HG02571 (cell line): Measurements from ENCODE around the gene SCGB1D2.

Experiments
- ATAC-seq: cut with Tn5 transposase; IDR thresholded peaks from one replicate; pipeline ENCODE4 v1.9.1; 2021; ENCODE audit warnings: mild to moderate bottlenecking, moderate library complexity; ENCODE audit not compliant: unreplicated experiment

The SCGB1D2 gene

GRCh38 chr11:62256281-62256680, 14.2 kb downstream of the SCGB1D2 start:
- no peak for ATAC-seq

DNA sequence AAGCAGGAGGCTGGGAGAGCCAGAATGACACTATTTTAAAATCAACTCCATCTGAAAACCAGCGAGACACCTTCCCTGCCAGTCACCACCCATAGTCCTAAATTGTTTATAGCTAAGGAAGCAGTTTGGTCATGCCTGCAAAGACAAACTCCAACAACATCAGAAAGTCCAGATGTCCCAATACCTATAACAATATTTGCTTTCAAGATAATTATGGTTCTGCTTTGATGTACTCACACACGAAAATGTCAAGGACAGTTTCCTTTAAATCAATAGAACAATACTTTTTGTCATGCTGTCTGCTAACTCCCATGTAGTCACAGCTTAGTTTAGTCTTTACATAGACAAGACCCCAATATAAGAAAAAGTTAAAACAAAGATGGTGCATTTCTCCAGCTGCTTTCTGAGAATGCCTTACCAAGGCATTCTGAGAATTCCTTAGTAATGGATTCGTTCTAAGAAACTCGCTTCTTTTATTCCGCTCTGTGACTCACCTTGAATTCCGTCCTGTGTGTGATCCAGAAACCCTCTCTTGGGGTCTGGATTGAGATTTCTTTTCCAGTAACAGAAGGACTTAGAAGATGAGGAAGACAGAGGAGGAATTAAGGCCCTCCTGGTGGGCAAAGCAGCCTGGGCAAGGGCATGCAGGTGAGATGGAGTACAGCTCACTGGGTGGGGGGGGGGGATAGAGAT, 18.4 kb downstream of the SCGB1D2 start:
- ATAC-seq, result no peak

- ATAC-seq, result no peak
Measured at GRCh38 chr11:62264004-62264403, 22.0 kb downstream of the SCGB1D2 start.

- ATAC-seq, result no peak
Measured at GRCh38 chr11:62266558-62266957, 24.5 kb downstream of the SCGB1D2 start.

GRCh38 chr11:62267050-62267449, 25.0 kb downstream of the SCGB1D2 start:
- no peak for ATAC-seq

GRCh38 chr11:62267576-62267975, 25.5 kb downstream of the SCGB1D2 start:
- no peak for ATAC-seq

DNA sequence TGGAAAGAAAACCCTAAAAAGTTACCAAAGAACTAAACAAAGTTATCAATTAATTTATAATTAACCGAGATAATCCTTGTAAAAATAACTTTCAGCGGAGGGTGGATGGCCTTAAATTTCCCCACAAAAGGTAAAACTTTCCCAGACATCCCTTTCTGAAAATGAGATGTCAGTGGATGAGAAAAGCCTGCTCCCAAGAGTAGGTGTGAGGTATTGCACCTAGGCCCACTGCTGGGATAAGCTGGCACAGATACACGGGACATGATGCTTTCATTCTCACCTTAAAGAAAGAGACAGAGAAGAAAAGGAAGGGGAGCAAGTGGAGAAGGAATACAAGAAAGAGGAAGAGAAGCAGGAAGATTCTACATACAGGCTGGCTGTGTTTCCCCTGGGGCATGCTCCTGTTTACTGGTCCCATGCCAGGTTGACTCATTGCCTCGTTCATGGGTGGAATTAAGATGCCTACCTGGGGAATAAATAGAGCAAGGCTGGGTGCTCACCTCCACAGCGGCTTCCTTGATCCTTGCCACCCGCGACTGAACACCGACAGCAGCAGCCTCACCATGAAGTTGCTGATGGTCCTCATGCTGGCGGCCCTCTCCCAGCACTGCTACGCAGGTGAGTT, 27.7 kb downstream of the SCGB1D2 start, which contains the start of gene SCGB2A2:
Gene SCGB2A2, plus strand, starts transcription at position 505 of the 625 bp plus-strand sequence. Its CDS starts 59 bp downstream, at position 564.
- no peak for ATAC-seq

DNA sequence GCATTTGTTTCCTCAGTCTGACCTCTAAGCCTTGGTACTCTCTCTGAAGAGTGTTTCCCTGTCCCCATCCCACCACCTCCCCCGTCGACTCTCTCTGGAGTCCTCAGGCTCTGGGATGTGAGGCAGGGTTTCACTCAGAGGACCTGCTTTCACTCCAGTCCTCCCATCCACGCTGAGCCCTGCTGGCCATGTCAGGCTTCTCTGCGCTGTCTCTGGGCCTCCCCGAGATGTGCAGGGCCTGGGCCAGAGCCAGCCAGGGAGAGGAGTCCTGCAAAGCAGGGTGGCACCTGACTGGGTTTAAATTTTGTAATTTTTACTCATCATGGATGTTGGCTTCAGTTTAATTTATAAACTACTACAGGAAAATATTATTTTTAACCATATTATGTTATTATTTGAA, 31.2 kb downstream of the SCGB1D2 start:
- ATAC-seq, result no peak

DNA sequence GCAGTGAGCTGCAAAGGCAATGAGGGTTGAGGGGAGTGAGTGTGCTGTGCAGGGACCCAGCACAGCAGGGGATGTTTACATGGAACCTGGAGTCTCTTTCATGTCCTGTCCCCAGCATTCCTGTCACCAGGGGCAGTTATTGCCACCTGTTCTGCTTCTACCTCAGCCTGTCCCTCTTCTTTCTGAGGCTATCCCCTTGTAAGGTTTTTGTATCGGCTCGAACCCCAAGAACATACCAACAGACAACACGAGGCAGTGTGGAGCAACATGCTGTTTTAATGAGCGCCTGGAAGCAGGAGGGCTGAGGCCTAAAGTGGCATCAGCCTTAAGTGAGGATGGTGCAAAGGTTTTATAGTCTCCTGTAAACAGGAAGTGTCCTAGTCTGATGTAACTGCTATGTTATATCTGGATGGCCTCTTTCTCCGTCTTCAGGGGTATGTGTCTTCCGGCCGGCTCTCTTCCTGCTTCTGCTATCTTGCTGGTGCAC, 31.8 kb downstream of the SCGB1D2 start:
- ATAC-seq, result no peak

DNA sequence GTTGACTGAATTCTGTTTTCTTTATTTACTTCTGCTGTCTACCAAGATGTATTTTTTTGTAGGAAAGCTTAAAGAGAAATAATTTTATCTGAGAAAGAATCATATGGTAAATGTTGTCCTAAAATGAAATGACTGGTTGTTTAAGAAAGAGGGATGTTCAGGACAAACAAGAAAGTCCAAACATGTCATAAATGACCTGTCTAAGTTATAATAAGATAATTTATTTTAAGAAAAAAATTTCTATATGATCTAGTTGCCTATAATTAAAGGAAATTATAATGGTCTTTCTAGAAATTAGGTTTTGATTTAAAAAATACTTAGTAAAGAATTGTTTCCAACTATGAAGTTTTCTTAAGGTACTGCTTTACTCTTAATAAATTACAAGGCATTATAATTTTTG, 38.4 kb downstream of the SCGB1D2 start:
- ATAC-seq, result no peak
